Endometrial microvascular endothelial cells (primary cell): ENCODE measurements around the gene OR52K1. TPM values are rescaled to one million over a fixed set of nuclear protein-coding genes. Genes with fewer than 3 reads are reported as not detected.

Experiments
- total RNA-seq: library from RNA; depleted of rRNA; stranded (reverse); fragments of >200 nt; gene quantifications from one replicate; pipeline ENCODE4 v1.2.3, GENCODE V29; 2015; ENCODE audit errors: inconsistent ontology term

The OR52K1 gene
- total RNA-seq, 1 donor from 2014 or later, result not detected

Other genes with a start within 250 kb of the OR52K1 start
- not detected for gene OR52B4, start 114.3 kb upstream of the OR52K1 start, total RNA-seq
- 49.7 TPM for gene TRIM21, start 88.9 kb upstream of the OR52K1 start, total RNA-seq
- not detected for gene OR52K2, start 33.4 kb upstream of the OR52K1 start, total RNA-seq
- gene OR52M1, start 62.5 kb downstream of the OR52K1 start, total RNA-seq, result not detected
- not detected for gene OR52I2, start 99.1 kb downstream of the OR52K1 start, total RNA-seq
- not detected for gene OR52I1, start 111.4 kb downstream of the OR52K1 start, total RNA-seq
- gene TRIM68, start 125.6 kb downstream of the OR52K1 start, total RNA-seq, result 12.9 TPM
- not detected for gene OR51D1, start 154.8 kb downstream of the OR52K1 start, total RNA-seq
- gene OR51E1, start 161.3 kb downstream of the OR52K1 start, total RNA-seq, result not detected
- not detected for gene OR51E2, start 215.2 kb downstream of the OR52K1 start, total RNA-seq
- not detected for gene MMP26, start 222.1 kb downstream of the OR52K1 start, total RNA-seq